NB4 (cell line): ENCODE measurements around the gene CAMTA1.

Source experiments
- CTCF ChIP-seq: IDR thresholded peaks from one replicate; pipeline ENCODE4 v1.5.1; 2012; ENCODE audit warnings: low read depth, low read length
- POLR2A ChIP-seq: IDR thresholded peaks from 2 replicates; pipeline ENCODE4 v1.6.1; 2011; ENCODE audit warnings: mild to moderate bottlenecking; ENCODE audit not compliant: insufficient read length; ENCODE audit errors: extremely low read depth

- TF ChIP-seq POLR2A (no peak), CTCF (no peak)
Observed at GRCh38 chr1:7093297-7093696, 308.0 kb downstream of the CAMTA1 start.
